Measurements from ENCODE around the gene ACKR1. TPM values are rescaled to one million over a fixed set of nuclear protein-coding genes. Genes with fewer than 3 reads are reported as not detected.
A peak's percentile ranks its signal among the peaks of the same experiment; 100 is the strongest.

Gene ACKR1
- total and polyA plus RNA-seq, 4 donors, result 0.08 to 17.2 (median 0.48) TPM; not detected in 1

DNA sequence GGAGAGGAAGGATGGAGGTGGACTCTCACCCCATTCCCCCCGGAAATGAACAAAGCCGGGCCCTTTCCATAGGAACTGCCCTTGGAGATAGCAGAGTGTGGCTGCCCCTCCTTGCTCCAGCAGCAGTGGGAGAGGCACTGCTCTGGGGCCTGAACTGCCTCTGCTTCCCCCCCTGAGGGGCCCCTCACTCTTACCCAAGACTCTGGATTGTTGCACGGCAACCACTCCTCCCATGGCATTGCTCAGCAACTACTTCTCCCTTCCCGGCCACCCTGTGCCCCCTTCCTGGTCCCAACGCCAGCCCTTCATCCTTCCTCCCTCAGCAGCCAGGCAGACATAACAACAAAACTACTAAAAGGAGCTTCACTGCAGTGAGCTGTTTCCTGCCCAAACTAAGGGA lies 3.0 kb upstream of the ACKR1 start:
- WGBS, result 49% methylated on average over 5 of the region's 5 CpGs
- no peaks in the 10 kb centered on the region for H3K36me3 ChIP-seq (ENCODE audit: control insufficient read depth in 4 of 4, insufficient read depth in 3 of 4, low read depth in 1 of 4, low read length in 3 of 4)
- H3K4me1 ChIP-seq (ENCODE audit: control insufficient read depth in 4 of 4, insufficient read depth in 4 of 4, low read length in 3 of 4), result no peaks in the 10 kb centered on the region
- H3K4me3 ChIP-seq (ENCODE audit: low read depth in 1 of 3, low read length in 3 of 3), result no peak overlapping the region
- no peaks in the 10 kb centered on the region for H3K27me3 ChIP-seq (ENCODE audit: control insufficient read depth in 4 of 4, insufficient read depth in 4 of 4, low read length in 3 of 4)
- TF ChIP-seq HNF4G (IDR thresholded peaks at IDR 0.05), result no peak
- TF ChIP-seq RAD21 (IDR thresholded peaks at IDR 0.05), result no peak
- no peak for TF ChIP-seq JUND (IDR thresholded peaks at IDR 0.05)
- TF ChIP-seq NR2F2 (IDR thresholded peaks at IDR 0.05), result no peak
- TF ChIP-seq EGR1 (IDR thresholded peaks at IDR 0.05; ENCODE audit: low read depth in 2 of 2), result no peak
- no peak for TF ChIP-seq SP1 (IDR thresholded peaks at IDR 0.05)
- TF ChIP-seq, protein P1, sequence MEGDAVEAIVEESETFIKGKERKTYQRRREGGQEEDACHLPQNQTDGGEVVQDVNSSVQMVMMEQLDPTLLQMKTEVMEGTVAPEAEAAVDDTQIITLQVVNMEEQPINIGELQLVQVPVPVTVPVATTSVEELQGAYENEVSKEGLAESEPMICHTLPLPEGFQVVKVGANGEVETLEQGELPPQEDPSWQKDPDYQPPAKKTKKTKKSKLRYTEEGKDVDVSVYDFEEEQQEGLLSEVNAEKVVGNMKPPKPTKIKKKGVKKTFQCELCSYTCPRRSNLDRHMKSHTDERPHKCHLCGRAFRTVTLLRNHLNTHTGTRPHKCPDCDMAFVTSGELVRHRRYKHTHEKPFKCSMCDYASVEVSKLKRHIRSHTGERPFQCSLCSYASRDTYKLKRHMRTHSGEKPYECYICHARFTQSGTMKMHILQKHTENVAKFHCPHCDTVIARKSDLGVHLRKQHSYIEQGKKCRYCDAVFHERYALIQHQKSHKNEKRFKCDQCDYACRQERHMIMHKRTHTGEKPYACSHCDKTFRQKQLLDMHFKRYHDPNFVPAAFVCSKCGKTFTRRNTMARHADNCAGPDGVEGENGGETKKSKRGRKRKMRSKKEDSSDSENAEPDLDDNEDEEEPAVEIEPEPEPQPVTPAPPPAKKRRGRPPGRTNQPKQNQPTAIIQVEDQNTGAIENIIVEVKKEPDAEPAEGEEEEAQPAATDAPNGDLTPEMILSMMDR (IDR thresholded peaks at IDR 0.05; ENCODE audit: low read depth, low read length, missing input control), result no peak
- H3K9me3 ChIP-seq (ENCODE audit: control insufficient read depth in 4 of 4, low read length in 3 of 4), result no peaks in the 10 kb centered on the region
- H3K9ac ChIP-seq (ENCODE audit: low read depth in 1 of 2, low read length in 2 of 2), result no peak overlapping the region
- no peak overlapping the region for H3K27ac ChIP-seq (ENCODE audit: low read depth in 1 of 2, low read length in 2 of 2)
- no peak for DNase-seq (ENCODE audit: low spot score)

DNA sequence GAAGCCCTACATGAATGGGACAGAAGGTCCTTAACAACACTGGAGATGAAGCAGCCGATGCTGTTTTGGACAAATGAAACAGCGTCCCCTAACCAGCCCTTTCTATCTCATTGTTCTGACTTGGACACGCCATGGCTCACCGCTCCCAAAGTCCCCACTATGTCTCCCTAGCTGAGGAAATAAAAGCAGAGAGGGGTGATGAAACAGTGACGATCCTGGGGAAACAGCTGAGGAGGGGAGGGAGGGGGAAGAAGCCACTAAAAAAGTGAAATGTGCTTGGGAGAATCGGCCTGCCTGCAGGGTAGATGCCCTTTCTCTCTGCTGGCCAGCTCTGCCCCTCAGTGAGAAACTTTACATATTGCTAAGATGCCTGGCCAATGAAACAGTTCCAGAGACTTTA lies 1.1 kb upstream of the ACKR1 start:
- Histone ChIP-seq H3K9ac (ENCODE audit: low read depth in 1 of 2, low read length in 2 of 2) (no peak overlapping the region), H3K9me3 (ENCODE audit: control insufficient read depth in 4 of 4, low read length in 3 of 4) (no peaks in the 10 kb centered on the region), H3K27ac (ENCODE audit: low read depth in 1 of 2, low read length in 2 of 2) (no peak overlapping the region), H3K4me3 (ENCODE audit: low read depth in 1 of 3, low read length in 3 of 3) (no peak overlapping the region), H3K27me3 (ENCODE audit: control insufficient read depth in 4 of 4, insufficient read depth in 4 of 4, low read length in 3 of 4) (no peaks in the 10 kb centered on the region), H3K36me3 (ENCODE audit: control insufficient read depth in 4 of 4, insufficient read depth in 3 of 4, low read depth in 1 of 4, low read length in 3 of 4) (no peaks in the 10 kb centered on the region), H3K4me1 (ENCODE audit: control insufficient read depth in 4 of 4, insufficient read depth in 4 of 4, low read length in 3 of 4) (no peaks in the 10 kb centered on the region)
- 72% methylated on average over 6 of the region's 6 CpGs for WGBS
- TF ChIP-seq TAF1 (conservative IDR thresholded peaks at IDR 0.05) (no peak), FOXA1 (IDR thresholded peaks at IDR 0.05) (no peak), FOXA2 (IDR thresholded peaks at IDR 0.05) (no peak), RXRA (IDR thresholded peaks at IDR 0.05) (no peak)
- TF ChIP-seq, protein P1 (IDR thresholded peaks at IDR 0.05; ENCODE audit: low read depth, low read length, missing input control), result no peak
- DNase-seq (ENCODE audit: low spot score), result no peak

DNA sequence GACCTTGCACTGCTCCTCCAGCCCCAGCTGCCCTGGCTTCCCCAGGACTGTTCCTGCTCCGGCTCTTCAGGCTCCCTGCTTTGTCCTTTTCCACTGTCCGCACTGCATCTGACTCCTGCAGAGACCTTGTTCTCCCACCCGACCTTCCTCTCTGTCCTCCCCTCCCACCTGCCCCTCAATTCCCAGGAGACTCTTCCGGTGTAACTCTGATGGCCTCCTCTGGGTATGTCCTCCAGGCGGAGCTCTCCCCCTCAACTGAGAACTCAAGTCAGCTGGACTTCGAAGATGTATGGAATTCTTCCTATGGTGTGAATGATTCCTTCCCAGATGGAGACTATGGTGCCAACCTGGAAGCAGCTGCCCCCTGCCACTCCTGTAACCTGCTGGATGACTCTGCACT lies 550 bp downstream of the ACKR1 start:
- H3K9ac ChIP-seq (ENCODE audit: low read depth in 1 of 2, low read length in 2 of 2), result no peak overlapping the region
- H3K27ac ChIP-seq (ENCODE audit: low read depth in 1 of 2, low read length in 2 of 2), result no peak overlapping the region
- no peak overlapping the region for H3K4me3 ChIP-seq (ENCODE audit: low read depth in 1 of 3, low read length in 3 of 3)
- no peaks in the 10 kb centered on the region for H3K9me3 ChIP-seq (ENCODE audit: control insufficient read depth in 4 of 4, low read length in 3 of 4)
- H3K27me3 ChIP-seq (ENCODE audit: control insufficient read depth in 4 of 4, insufficient read depth in 4 of 4, low read length in 3 of 4), result no peaks in the 10 kb centered on the region
- H3K36me3 ChIP-seq (ENCODE audit: control insufficient read depth in 4 of 4, insufficient read depth in 3 of 4, low read depth in 1 of 4, low read length in 3 of 4), result no peaks in the 10 kb centered on the region
- no peaks in the 10 kb centered on the region for H3K4me1 ChIP-seq (ENCODE audit: control insufficient read depth in 4 of 4, insufficient read depth in 4 of 4, low read length in 3 of 4)
- DNase-seq (ENCODE audit: low spot score), result peak; percentile 50
- 67% methylated on average over 6 of the region's 6 CpGs for WGBS
- TF ChIP-seq GABPA (IDR thresholded peaks at IDR 0.05 in 1 of 2, conservative IDR thresholded peaks at IDR 0.05 in 1 of 2) (no peak), RAD21 (IDR thresholded peaks at IDR 0.05) (no peak), NR2F2 (IDR thresholded peaks at IDR 0.05) (no peak), JUND (IDR thresholded peaks at IDR 0.05) (no peak), HNF4A (conservative IDR thresholded peaks at IDR 0.05) (no peak), RXRA (IDR thresholded peaks at IDR 0.05) (no peak), FOXA1 (IDR thresholded peaks at IDR 0.05) (no peak), FOXA2 (IDR thresholded peaks at IDR 0.05) (no peak)
- TF ChIP-seq, protein P2, sequence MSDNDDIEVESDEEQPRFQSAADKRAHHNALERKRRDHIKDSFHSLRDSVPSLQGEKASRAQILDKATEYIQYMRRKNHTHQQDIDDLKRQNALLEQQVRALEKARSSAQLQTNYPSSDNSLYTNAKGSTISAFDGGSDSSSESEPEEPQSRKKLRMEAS (IDR thresholded peaks at IDR 0.05), result no peak
- TF ChIP-seq, protein P3, sequence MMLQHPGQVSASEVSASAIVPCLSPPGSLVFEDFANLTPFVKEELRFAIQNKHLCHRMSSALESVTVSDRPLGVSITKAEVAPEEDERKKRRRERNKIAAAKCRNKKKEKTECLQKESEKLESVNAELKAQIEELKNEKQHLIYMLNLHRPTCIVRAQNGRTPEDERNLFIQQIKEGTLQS (IDR thresholded peaks at IDR 0.05), result no peak
- TF ChIP-seq, protein P4, sequence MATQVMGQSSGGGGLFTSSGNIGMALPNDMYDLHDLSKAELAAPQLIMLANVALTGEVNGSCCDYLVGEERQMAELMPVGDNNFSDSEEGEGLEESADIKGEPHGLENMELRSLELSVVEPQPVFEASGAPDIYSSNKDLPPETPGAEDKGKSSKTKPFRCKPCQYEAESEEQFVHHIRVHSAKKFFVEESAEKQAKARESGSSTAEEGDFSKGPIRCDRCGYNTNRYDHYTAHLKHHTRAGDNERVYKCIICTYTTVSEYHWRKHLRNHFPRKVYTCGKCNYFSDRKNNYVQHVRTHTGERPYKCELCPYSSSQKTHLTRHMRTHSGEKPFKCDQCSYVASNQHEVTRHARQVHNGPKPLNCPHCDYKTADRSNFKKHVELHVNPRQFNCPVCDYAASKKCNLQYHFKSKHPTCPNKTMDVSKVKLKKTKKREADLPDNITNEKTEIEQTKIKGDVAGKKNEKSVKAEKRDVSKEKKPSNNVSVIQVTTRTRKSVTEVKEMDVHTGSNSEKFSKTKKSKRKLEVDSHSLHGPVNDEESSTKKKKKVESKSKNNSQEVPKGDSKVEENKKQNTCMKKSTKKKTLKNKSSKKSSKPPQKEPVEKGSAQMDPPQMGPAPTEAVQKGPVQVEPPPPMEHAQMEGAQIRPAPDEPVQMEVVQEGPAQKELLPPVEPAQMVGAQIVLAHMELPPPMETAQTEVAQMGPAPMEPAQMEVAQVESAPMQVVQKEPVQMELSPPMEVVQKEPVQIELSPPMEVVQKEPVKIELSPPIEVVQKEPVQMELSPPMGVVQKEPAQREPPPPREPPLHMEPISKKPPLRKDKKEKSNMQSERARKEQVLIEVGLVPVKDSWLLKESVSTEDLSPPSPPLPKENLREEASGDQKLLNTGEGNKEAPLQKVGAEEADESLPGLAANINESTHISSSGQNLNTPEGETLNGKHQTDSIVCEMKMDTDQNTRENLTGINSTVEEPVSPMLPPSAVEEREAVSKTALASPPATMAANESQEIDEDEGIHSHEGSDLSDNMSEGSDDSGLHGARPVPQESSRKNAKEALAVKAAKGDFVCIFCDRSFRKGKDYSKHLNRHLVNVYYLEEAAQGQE (IDR thresholded peaks at IDR 0.05), result no peak
- TF ChIP-seq, protein P1 (IDR thresholded peaks at IDR 0.05; ENCODE audit: low read depth, low read length, missing input control), result no peak
